ENCODE data around the gene ADORA2A. TPM values are rescaled to one million over a fixed set of nuclear protein-coding genes. Genes with fewer than 3 reads are reported as not detected.

The ADORA2A gene
- total RNA-seq, 1 experiment from 2014 or later = 3.5 TPM

DNA sequence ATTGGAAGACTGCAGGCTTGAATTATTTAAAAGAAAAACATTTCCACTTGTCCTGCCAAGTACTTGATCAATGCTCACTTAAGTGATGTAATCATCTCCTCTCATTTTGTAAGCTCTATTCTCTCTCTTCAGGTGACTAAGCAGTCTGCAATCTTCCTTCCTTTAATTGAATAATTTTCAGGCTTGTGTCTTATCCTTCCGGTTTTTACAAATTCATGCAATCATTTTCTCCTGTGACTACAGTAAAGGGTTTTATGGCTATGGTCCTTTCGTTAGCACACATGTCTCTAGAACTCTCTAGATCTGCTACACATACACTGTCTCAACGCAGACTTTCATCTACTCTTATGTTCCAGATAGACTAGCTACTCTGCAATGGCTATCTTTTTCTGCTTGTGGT, 55.2 kb downstream of the ADORA2A start:
- Histone ChIP-seq H3T11ph (ENCODE audit: low read length) (no peak overlapping the region), H4K8ac (replicated peaks; ENCODE audit: insufficient read length, low read depth, low read length) (no peak overlapping the region), H4K20me1 (ENCODE audit: control insufficient read depth, insufficient read depth, insufficient read length) (no peaks in the 10 kb centered on the region), H3K23me2 (ENCODE audit: insufficient read length, low read depth, low read length, poor library complexity, severe bottlenecking) (no peaks in the 10 kb centered on the region), H3K18ac (ENCODE audit: insufficient read length, low read depth, low read length) (no peak overlapping the region), H3K9ac (ENCODE audit: extremely low read depth, insufficient read length, low read length) (no peak overlapping the region), H2BK120ac (ENCODE audit: low read depth, low read length, poor library complexity, severe bottlenecking) (no peak overlapping the region), H3K14ac (ENCODE audit: insufficient read depth, low read length) (no peak overlapping the region), H3K27ac (ENCODE audit: insufficient read length, low read depth, low read length) (no peak overlapping the region), H2AK5ac (ENCODE audit: insufficient read length, low read length) (no peak overlapping the region), H2BK12ac (ENCODE audit: insufficient read length, low read depth, low read length) (no peak overlapping the region), H3K4me2 (ENCODE audit: insufficient read depth, insufficient read length, low read length) (no peak overlapping the region), H3K4ac (ENCODE audit: low read depth, low read length) (no peak overlapping the region), H4K5ac (ENCODE audit: insufficient read length, low read depth, low read length) (no peak overlapping the region), H3K4me1 (ENCODE audit: insufficient read depth, low read length) (no peaks in the 10 kb centered on the region), H3K27me3 (ENCODE audit: insufficient read depth, low read length) (no peaks in the 10 kb centered on the region), H3K79me1 (ENCODE audit: insufficient read depth, low read depth, low read length, poor library complexity, severe bottlenecking) (no peaks in the 10 kb centered on the region), H2BK15ac (ENCODE audit: low read depth, low read length) (no peak overlapping the region), H2AFZ (ENCODE audit: low read length) (no peak overlapping the region), H3K9me3 (ENCODE audit: control insufficient read depth, low read depth, low read length) (no peaks in the 10 kb centered on the region), H3K56ac (ENCODE audit: insufficient read length, low read depth, low read length) (no peak overlapping the region), H3K79me2 (ENCODE audit: insufficient read depth, low read length) (no peaks in the 10 kb centered on the region), H2BK5ac (ENCODE audit: insufficient read length, low read length) (no peak overlapping the region), H4K91ac (ENCODE audit: insufficient read length, low read depth, low read length) (no peak overlapping the region), H3K23ac (ENCODE audit: insufficient read length, low read depth, low read length) (no peak overlapping the region), H2BK20ac (ENCODE audit: low read depth, low read length, poor library complexity, severe bottlenecking) (no peak overlapping the region)
- H3K4me1 Mint-ChIP-seq = peaks cover 14 to 16% of the 10 kb centered on the region in 2 experiments
- whole genome bisulfite sequencing (ENCODE audit: extremely low coverage, insufficient read length, low lambda C conversion rate) = no CpG with 5 or more reads among the region's 3 CpGs
- no peak overlapping the region for H3K4me3 Mint-ChIP-seq
- H3K9me3 Mint-ChIP-seq = no peaks in the 10 kb centered on the region
- no peak overlapping the region for H3K27ac Mint-ChIP-seq
- no peaks in the 10 kb centered on the region for H3K36me3 Mint-ChIP-seq (ENCODE audit: insufficient read depth in 1 of 3, low read depth in 3 of 3)
- H3K27me3 Mint-ChIP-seq (ENCODE audit: low read depth) = peaks cover 2% of the 10 kb centered on the region; the same call in 1 of the 2 replicates
- no peak for DNase-seq
- TF ChIP-seq, protein P1, sequence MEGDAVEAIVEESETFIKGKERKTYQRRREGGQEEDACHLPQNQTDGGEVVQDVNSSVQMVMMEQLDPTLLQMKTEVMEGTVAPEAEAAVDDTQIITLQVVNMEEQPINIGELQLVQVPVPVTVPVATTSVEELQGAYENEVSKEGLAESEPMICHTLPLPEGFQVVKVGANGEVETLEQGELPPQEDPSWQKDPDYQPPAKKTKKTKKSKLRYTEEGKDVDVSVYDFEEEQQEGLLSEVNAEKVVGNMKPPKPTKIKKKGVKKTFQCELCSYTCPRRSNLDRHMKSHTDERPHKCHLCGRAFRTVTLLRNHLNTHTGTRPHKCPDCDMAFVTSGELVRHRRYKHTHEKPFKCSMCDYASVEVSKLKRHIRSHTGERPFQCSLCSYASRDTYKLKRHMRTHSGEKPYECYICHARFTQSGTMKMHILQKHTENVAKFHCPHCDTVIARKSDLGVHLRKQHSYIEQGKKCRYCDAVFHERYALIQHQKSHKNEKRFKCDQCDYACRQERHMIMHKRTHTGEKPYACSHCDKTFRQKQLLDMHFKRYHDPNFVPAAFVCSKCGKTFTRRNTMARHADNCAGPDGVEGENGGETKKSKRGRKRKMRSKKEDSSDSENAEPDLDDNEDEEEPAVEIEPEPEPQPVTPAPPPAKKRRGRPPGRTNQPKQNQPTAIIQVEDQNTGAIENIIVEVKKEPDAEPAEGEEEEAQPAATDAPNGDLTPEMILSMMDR (conservative IDR thresholded peaks at IDR 0.05) = no peak

Data from H9 (cell line).